GM23248 (cell line): ENCODE results near the gene IRS1.

Experiments used
- EZH2 ChIP-seq: fragments of 200-600 bp; sonication (generic); IDR thresholded peaks from 2 replicates; pipeline ENCODE4 v1.6.1; 2018; ENCODE audit warnings: antibody characterized with exemption, mild to moderate bottlenecking; ENCODE audit not compliant: insufficient read depth, poor library complexity, severe bottlenecking
- EZH2phosphoT487 ChIP-seq: fragments of 200-600 bp; sonication (generic); IDR thresholded peaks from 2 replicates; pipeline ENCODE4 v1.6.1; 2018; ENCODE audit warnings: antibody characterized with exemption, moderate library complexity, mild to moderate bottlenecking, low read depth; ENCODE audit not compliant: insufficient read depth

- TF ChIP-seq EZH2 (no peak), EZH2phosphoT487 (no peak)
Measured at GRCh38 chr2:226692521-226693126, 107.0 kb downstream of the IRS1 start.
